Stimulated activated CD4-positive, alpha-beta T cell treated with anti-CD3 and anti-CD28 coated beads, Interleukin-4, amount 100 ng/mL, for 1 hour (primary cell): Measurements from ENCODE around the gene EVL.

Experiments used
- DNase-seq: peaks from one replicate; pipeline ENCODE4 v3.0.0-alpha.2; 2020

The EVL gene

DNA sequence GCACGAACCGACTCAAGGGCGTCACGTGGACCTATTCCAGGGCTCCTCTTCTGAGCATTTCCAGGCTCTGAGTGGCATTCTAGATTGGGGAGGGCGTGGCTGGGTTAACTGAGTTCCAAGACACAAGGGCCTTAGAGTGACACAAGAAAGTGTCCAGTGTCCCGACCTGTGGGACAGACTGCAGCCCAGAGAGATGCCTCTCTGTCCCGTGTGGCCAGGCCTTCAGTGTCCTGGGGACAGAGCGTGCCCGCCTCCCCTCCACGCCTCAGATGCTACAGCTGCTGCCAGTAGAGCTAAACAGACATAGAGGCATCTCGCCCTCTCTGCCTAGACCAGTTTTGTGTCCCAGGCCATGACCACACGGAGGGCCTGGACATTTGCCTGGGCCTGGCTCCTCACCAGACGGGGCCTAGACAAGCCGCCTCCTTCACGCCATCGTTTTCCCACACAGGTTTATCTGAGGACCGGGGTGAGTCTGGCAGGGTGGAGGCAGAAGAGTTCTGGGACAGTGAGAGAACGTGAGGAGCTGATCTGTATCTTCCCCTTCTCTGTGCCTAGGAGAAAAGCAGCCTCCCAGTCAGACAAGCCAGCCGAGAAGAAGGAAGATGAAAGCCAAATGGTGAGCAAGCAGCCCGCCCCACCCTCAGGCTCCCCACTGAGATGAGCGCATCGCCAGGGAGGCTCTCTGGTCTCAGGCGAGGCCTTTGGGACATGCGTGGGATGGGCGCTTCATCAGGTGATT, 67.1 kb downstream of the EVL start:
- no peak for DNase-seq

DNA sequence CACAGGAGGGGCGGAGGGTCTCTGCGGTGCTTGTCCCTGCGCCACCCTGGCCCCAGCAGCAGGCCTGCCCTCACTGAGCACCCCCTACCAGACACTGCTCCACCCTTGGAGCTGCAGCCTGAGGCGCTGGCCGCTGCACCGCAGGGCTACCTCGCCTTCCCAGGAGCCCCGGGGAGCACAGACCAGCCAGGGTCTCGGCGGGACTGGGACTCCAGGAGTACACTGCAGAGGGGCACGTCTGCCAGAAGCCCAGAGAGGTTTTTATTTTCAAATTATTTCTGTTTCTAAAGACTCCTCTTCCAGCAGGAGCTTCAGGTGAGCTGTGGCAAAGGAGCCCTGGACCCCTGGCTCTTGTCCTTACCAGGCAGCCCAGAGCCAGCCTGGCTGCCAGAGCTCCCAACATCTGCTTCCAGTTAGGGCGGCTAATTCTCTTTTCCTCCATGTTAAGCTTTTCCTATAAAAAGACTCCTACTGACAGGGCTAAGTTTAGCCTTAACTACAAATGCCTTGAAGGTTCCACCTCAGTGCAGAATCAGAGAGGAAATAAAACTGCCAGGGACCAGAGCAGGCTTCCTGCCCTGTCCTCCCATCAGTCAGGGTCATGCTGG, 67.8 kb downstream of the EVL start:
- DNase-seq, result no peak

DNA sequence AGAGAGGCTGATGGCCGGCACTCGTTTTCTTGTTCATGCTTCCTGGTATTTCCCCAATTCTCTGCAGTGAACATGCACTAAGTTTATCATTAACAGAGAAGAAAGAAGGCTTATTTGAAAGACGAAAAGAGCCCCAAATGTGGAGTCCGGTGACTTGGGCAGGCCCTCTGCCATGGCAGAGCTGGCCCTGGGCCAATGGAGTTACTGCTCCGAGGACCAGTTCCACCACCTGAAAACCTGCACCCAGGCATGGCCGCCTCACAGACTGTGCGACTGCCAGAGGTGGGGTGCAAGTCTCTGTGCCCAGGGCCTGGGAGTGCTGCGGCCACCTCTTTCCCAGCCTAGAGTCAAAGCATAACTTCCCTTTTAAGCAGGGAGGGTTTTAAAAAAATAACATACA, 69.4 kb downstream of the EVL start:
- no peak for DNase-seq

DNA sequence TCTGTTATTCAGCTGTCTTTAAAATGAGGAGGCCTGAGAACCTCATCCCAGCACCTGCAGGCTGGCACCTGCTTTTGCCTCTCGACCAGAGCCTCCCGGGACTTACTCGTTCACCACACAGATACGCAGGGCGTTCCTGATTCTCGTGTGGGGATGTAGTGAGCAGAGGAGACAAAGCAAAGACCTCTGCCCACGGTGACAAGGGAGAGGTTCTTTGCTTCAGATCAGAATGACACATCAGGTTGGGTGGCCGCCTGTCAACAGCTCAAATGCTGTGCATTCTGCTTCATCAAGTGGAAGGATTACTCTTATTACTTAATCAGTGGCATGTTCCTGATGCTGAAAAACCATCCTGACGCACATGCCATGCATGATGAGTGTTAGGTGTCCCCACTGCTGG, 69.9 kb downstream of the EVL start:
- DNase-seq, result no peak

DNA sequence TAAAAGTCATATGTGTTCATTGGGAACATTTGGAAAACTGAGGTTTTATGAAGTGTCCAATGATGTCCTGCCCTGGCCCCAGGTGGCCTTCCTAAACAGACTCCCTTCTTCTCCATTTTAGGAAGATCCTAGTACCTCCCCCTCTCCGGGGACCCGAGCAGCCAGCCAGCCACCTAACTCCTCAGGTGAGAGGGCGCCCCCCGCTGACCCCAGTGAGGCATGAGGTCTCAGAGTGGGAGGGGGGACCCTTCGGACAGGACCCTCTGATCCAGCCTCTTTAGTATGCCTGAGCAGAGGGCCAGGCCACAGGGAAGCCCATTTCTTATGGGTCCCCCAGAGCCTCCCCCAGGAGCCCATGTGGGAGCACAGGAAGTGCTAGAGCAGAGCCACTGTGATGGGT, 70.6 kb downstream of the EVL start:
- DNase-seq, result no peak

DNA sequence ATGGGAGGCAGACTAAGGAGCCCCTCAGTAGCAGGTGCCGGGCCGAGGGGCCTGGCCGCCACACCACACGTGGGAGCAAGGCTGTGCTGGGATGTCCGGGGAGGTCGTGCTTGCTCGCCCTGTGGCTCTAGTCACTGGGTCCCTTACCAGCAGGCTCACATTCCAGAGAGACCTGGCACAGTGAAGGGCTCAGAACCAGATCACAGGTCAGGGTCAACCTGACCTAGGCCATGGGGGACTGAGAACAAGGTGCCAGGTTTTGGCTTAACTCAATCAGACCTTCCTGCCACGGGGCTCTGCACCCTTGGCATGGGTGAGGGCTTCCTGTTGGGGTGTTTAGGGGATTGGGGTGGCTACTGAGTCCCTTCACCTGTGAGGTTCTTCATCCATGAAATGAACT, 72.0 kb downstream of the EVL start:
- DNase-seq, result no peak

DNA sequence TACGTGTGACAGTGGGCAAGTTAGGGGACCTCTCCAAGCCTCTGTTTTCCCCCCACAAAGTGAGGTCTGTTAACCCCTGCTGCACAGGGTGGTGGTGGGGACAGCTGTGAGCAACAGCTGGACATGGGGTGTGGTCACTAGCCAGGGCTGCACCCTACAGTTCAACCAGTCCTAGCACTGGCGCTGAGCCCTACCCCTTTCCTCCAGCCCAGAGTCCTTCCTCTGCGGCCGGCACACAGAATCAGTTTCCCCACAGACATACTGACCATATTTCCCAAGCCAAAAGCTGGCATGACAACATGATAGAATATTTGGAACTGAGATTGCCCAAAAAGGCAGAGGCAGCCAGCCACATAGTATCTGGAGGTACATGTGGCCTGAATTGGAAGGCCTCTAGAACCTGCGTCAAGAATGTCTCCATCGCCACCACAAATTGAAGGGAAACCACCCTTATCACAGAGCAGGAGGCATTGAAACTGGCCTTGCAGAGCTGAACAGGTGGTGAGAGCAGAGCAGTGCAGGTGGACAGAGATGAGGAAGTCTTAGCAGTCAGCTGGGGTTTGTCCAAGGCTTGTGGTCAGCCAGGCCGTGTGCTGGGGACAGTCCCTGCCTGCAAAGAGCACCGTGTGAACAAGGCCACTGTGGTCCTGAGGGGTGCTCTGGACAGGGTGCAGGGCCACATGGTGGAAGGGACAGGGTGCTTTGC, 73.0 kb downstream of the EVL start:
- DNase-seq, result no peak

DNA sequence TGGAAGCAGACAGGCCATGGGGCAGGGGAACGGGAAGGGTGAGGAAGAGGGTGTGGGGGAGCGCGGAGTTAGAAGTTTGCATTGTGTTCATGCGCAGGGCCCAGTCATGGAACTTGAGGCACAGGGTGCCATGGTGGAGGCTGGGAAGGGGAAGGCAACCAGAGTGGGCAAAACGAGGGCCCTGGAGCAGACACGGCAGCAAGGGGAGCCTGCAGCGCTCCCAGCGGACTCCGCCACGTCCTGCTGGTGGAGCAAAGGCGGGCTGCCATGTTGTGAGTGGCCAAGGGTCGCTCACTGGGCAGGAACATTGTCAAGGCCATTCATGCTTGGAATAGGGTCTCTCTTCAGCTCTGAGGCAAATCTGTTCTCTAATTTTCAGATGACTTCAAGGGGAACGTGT, 73.7 kb downstream of the EVL start:
- no peak for DNase-seq

DNA sequence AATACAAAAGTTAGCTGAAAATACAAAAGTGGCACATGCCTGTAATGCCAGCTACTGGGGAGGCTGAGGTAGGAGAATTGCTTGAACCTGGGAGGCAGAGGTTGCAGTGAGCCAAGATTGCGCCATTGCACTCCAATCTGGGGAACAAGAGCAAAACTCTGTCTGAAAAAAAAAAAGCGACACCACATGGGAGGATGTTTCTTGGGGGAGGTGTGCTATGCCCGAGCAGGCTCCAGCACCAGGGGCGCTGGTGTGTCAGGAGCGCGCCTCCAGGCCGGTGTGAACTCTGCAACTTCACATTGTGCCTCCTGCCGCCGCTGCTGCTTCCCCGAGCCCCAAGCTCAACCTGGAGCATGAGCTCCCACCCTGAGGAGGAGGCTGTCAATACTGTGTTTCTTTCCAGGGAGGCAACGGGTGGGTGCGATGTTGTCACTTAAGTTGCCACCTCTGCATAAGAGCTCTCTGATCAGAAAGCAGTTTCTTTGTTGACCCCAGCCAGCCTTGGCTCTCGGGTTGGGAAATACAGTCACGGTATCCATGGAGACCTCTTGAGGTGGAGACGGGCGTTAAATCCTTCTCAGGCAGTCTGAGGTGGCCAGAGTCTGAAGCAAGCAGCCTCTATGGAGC, 75.3 kb downstream of the EVL start:
- DNase-seq, result no peak

DNA sequence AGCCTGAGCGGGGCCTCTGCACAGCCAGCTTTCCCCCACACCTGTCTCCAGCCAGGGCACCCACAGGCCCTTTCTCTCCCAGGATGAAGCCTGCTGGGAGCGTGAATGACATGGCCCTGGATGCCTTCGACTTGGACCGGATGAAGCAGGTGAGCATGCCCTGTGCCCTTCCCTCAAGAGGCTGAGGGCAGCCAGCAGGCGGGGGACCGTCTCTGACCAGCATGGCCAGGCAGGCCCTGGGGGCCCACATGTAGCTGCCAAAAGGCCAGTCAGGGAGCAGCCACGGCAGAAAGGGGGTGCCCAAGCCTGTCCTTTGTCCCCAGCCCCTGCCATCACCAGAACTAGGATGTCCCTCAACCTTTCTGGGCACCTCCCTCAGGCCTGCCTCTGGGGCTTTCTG, 75.9 kb downstream of the EVL start:
- no peak for DNase-seq

DNA sequence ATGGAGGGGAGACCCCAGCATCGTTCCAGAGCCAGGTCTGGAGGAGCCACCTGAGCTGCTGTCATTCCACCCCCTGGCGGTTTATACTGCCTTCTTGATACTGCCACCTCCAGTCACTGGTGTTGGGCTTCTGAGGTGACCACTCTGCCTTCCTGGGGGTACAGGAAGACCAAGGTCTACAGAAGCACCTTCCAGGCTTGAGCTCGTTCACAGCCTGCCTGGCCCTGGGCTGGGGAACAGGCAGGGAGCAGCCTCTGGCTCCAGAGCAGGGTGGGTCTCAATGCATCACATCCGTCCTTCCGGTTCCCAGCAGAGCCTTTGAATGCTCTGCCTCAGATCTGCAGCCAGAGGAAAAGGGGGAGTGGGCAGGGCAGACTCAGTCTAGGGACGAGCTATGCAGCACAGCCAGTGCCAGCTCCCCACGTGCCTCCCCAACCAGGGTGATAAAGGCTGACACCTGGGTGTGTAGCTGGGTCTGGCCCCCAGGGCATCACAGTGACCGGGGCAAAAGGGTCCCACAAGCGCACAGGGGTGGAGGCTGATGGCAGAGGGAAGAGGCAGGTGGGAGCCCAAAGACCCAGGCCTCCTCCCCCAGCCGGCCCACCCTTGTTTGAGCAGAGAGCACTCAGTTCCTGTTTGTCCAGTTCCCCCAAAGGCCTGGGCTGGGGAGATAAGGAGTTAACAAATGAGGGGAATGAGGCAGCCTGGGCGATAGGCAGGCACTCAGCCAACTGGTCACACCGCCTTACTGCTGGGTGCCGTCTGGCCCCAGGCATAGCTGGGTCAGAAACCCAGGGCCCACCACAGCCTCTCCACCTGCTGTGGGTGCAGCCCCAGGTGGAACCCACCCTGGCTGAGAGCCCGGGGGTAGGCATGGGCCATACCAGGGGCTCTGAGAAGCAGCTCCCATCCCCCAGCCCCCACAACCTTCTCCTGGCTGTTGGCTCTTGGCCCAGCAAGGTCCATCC, 77.1 kb downstream of the EVL start:
- no peak for DNase-seq

DNA sequence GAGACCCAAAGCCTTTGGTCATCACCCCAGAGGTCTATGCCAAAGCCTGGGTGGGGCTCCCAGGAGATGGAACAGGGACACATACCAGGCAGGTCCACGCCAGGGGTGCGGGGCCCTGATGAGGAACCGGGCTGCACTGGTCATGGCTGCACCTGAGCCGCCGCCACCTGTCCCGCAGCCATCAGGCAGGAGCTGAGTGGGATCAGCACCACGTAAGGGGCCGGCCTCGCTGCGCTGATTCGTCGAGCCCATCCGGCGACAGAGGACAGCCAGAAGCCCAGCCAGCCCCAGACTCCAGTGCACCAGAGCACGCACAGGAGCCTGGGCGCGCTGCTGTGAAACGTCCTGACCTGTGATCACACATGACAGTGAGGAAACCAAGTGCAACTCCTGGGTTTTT, 78.3 kb downstream of the EVL start:
- DNase-seq, result no peak

DNA sequence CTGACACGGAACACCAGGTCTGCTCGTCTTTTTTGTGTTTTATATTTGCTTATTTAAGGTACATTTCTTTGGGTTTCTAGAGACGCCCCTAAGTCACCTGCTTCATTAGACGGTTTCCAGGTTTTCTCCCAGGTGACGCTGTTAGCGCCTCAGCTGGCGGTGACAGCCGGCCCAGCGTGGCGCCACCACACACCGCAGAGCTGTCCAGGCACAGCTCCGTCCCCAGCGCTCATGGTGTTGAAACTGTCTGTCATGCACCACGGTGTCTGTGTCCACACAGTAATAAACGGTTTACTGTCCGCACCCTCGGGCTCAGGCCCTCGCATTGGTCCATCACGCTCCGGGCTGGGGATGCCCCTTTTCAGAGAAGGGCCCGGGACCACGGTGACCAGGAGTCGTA, 78.7 kb downstream of the EVL start:
- DNase-seq, result no peak

DNA sequence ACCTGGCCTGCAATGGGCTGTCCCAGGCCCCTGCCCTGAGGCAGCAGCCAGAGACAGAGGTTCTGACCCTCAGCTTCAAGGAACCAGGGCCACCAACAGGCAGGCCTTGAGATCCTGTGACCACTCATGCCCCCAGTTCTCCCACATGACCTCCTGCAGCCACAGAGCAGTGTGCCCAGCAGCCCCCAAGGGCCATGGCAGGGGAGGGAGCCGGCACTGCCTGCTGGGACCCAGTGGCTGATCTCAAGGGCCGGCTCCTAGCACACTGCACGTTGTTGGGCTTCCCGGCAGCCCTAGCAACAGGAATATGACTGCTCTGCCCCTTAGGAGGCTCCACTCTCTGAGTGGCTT, 79.4 kb downstream of the EVL start:
- no peak for DNase-seq

DNA sequence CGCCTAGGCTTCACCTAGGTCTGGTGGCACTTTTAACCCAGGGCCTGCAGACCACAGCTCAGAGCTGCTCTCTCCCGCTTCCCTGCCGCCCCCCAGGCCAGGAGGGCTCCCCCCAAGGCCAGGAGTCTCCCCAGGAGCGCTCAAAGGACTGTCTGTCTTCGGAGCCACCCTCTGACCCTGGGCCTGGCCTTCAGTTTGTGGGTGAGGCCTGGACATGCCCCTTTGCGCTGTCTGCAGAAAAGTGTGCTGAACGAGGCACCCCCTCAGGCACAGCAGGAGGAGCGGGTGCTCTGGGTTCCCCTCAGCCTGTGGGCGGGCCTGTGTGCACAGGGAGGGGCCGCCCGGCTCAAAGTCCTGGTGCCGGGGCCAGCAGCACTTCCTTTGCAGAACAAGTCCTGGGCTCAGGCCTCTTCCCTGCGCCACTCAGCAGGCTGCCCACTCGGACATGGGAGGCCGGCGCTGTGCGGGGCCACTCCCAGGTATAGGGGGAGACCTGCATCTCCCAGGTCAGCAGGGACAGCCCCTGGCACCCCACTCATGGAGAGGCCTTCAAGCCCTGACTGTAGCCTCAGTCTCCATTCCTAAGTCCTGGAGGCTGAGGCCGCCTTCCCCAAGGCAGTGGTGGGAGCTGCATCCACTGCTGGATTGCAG, 79.9 kb downstream of the EVL start:
- no peak for DNase-seq

DNA sequence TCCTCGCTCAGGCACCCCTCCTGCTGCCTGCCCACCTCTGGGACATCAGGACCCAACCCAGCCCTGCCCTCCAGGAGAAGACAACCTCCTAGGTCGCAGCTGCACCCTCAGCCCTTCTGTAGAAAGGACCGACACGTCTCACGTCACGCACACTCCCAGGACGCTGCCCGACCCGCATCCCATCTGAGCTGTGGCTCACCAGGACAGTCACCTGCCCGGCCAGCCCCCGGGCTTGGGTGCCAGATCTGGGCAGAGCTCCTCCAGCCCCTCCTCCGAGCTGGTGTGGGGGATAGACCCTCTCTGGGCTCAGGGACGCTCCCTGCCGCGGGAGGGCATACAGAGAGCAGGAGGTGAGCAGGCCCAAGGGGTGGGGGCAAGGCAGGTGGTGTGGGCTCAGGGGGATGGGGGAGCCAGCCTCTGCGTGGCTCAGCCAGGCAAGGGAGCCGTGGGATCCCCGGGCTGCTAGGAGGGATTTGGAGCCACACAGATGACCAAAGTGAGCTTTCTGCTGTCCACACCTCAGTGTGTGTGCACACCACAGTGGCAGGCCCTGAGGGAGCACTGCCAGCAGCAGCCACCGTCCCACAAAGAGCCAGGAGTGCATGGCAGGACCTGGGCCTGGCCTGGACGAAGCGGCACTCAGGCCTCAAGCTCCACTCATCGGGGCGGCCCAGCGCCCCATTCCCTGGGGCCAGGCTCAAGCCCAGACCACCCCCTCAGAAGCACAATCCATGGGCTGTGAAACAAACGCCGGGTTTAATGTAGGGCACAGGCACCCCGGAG, 80.7 kb downstream of the EVL start:
- no peak for DNase-seq

DNA sequence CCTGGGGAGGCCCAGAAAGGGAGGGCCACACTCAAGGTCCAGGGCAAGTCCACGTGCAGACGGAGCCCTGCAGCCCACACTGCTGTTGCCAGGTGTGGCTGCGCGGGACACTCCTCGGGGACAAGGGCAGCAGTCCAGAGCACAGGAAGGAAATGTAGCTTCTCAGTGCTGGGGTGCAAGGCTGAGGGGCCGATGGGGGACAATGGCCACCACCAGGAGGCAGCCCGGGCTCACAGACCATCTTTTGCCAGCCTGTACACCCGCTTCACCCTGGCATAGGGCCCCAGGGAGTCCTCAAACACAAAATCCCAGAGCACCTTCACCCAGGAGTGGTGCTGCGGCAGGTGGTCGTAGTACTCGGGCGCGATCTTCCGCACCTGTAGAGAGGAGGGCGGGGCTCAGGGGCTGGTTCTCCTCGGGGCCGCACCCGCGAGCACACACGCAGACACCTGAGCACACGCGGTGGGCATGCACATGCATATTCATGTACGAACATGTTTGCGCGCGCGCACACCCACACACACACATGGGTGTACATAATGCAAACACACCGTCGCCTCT, 81.4 kb downstream of the EVL start:
- DNase-seq, result no peak

DNA sequence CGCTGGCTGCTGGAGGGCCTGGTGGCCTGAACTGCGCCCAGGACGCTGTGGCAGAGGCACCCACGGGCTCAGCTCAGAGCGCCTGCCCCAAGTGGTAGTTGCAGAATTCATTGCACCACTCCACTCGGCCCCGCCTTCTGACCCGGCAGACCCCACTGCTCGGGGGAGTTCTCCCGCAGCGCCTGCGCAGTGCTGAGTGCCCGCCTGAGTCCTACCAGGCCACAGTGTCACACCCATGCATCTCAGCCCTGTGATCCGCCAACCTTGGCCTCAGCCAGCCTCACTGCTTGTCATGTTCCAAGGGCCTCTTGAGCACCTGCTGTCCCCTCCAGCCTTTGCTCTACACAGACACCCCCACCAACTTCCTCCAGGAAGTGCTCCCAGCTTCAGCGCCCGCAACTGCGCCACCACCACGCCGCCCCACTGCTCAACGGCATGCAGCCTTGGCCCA, 82.0 kb downstream of the EVL start:
- DNase-seq, result peak; percentile 70

DNA sequence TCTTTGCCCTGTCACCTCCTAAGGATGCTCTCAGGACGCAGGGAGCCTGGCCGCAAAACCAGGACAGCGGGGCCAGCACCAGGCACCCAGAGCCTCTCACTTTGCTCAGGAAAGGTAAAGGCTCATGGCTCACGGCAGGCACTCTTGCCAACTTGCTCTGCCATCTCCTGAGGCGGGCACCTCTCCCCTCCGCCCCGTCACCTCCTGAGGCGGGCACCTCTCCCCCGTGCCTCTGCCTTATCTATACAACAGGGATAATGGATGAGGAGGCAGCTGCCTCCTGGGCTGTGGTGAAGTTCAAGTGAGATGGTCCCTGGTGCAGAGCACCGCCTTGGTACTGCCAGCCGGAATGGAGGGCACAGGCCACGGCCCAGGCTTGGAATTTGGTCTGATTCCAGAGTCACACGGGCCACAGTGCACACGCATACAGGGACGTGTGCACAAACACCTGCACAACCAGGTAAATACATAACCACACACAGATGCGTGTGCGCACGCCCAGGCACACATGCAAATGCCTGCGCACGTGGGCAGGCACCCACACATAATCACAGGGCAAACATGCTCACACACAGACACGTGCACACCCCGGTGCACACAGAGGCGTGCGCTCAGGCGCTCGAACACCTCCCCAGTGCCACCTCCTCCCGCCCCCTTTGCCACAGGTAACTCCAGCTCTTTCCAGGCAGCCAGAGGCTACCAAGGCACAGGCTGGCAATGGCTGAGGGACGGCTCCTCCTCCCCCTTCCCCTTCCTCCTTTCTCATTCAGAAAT, 82.7 kb downstream of the EVL start:
- no peak for DNase-seq
